SIG-M5 treated with dmso at 0.1 percent for 504 hours (cell line): ENCODE measurements around the gene P2RY8.
"Not testable (repeated sequence)": the region's sequence is repeated elsewhere in the genome, so short reads cannot be mapped to it uniquely, and the experiment has no call there.

Experiments used
- DNase-seq: peaks from one replicate; lab custom pipeline; 2025; ENCODE audit not compliant: unreplicated experiment; lab: John Stamatoyannopoulos, UW

P2RY8 gene

GRCh38 chrX:1537031-1537715 is at the start of gene P2RY8:
TSS of gene P2RY8 (minus strand) at chrX:1537185. CDS start at chrX:1466558, 70,627 bp downstream.
- peak; percentile 91 for DNase-seq

GRCh38 chrX:1584237-1585011 is 47.4 kb upstream of the P2RY8 start:
- DNase-seq: no peak

- DNase-seq: peak; percentile 26
Observed at GRCh38 chrX:1582686-1583437, 45.9 kb upstream of the P2RY8 start.

- DNase-seq: peak; percentile 64
Observed at GRCh38 chrX:1581132-1581531, 44.1 kb upstream of the P2RY8 start.

- DNase-seq: no peak
Observed at GRCh38 chrX:1578511-1579173, 41.7 kb upstream of the P2RY8 start.

GRCh38 chrX:1577845-1578244 is 40.9 kb upstream of the P2RY8 start:
- DNase-seq: no peak

- no peak for DNase-seq
Observed at GRCh38 chrX:1576201-1576992, 39.4 kb upstream of the P2RY8 start.

- not testable (repeated sequence) for DNase-seq
Observed at GRCh38 chrX:1574181-1574580, 37.2 kb upstream of the P2RY8 start.

GRCh38 chrX:1564750-1565683 is 28.0 kb upstream of the P2RY8 start:
- no peak for DNase-seq

GRCh38 chrX:1564077-1564476 is 27.1 kb upstream of the P2RY8 start:
- not testable (repeated sequence) for DNase-seq

GRCh38 chrX:1561164-1561563 is 24.2 kb upstream of the P2RY8 start:
- no peak for DNase-seq

- DNase-seq: no peak
Observed at GRCh38 chrX:1558761-1559468, 21.9 kb upstream of the P2RY8 start.

- not testable (repeated sequence) for DNase-seq
Observed at GRCh38 chrX:1557442-1557841, 20.5 kb upstream of the P2RY8 start.

- no peak for DNase-seq
Observed at GRCh38 chrX:1555370-1555769, 18.4 kb upstream of the P2RY8 start.

- no peak for DNase-seq
Observed at GRCh38 chrX:1554469-1555210, 17.7 kb upstream of the P2RY8 start.

GRCh38 chrX:1551959-1552546 is 15.1 kb upstream of the P2RY8 start:
- DNase-seq: no peak

GRCh38 chrX:1546691-1547251 is 9.8 kb upstream of the P2RY8 start:
- DNase-seq: no peak
